ENCODE data around the gene ZNF780A. TPM values are rescaled to one million over a fixed set of nuclear protein-coding genes. Genes with fewer than 3 reads are reported as not detected.

ZNF780A gene
- total and polyA plus RNA-seq, 5 donors from 2014 or later = 10.4 to 19.1 (median 11.7) TPM

DNA sequence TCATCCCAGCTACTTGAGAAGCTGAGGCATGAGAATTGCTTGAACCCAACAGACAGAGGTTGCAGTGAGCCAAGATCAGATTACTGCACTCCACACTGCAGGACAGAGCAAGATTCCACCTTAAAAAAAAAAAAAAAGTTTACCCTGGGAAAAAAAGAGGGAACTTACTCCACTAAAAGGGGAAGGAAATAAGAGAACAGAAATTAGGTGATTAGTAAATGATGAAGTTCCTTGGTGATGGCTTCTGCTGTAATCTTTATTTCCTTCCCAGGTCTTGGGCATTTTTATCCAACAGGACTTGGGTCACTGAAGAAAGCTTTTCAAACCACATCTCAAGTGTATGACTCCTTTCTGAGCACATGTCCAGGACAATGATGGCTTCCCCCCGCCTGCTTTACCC, 9.3 kb downstream of the ZNF780A start:
- Mint-ChIP-seq H3K4me3 (no peak overlapping the region), H3K27ac (no peak overlapping the region), H3K4me1 (peaks cover 7 to 26% (median 9%) of the 10 kb centered on the region in 4 donors), H3K27me3 (no peaks in the 10 kb centered on the region), H3K9me3 (peaks cover 5 to 41% (median 16%) of the 10 kb centered on the region in 7 donors), H3K36me3 (peaks cover 79% of the 10 kb centered on the region)
- DNase-seq = no peak
- peaks cover 25 to 30% of the 10 kb centered on the region in 2 experiments for H3K9me3 ChIP-seq (ENCODE audit: control insufficient read depth in 2 of 2, low read length in 2 of 2)
- no peak overlapping the region for H3K4me3 ChIP-seq (ENCODE audit: low read depth, low read length)
- H3K27me3 ChIP-seq (ENCODE audit: control insufficient read depth, insufficient read depth, low read length) = no peaks in the 10 kb centered on the region
- peaks cover 84% of the 10 kb centered on the region for H3K36me3 ChIP-seq (ENCODE audit: control insufficient read depth, insufficient read depth, low read length)
- H3K27ac ChIP-seq (ENCODE audit: insufficient read depth, low read length, poor library complexity, severe bottlenecking) = no peak overlapping the region
- no peaks in the 10 kb centered on the region for H3K4me1 ChIP-seq (ENCODE audit: control insufficient read depth, insufficient read depth, low read length, poor library complexity, severe bottlenecking)
- ATAC-seq (ENCODE audit: low read depth in 2 of 2) = no peak

DNA sequence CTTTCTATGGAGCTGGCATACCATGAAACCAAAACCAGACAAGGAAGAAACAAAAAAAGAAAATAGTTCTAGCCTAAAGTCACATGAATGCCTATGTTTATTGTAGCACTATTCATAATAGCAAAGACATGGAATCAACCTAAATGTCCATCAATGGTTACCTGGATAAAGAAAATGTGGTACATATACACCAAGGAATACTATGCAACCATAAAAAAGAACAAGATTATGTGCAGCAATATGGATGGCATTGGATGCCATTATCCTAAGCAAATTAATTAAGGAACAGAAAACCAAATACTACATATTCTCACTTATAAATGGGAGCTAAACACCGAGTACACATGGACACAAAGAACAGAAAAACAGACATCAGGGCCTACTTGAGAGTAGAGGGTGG, 10.5 kb downstream of the ZNF780A start:
- H3K9me3 Mint-ChIP-seq = peaks cover 5 to 52% (median 16%) of the 10 kb centered on the region in 7 donors
- Histone ChIP-seq H3K4me3 (ENCODE audit: low read depth, low read length) (no peak overlapping the region), H3K27ac (ENCODE audit: insufficient read depth, low read length, poor library complexity, severe bottlenecking) (no peak overlapping the region), H3K36me3 (ENCODE audit: control insufficient read depth, insufficient read depth, low read length) (peaks cover 95% of the 10 kb centered on the region), H3K9me3 (ENCODE audit: control insufficient read depth in 2 of 2, low read length in 2 of 2) (peaks cover 35 to 40% of the 10 kb centered on the region in 2 experiments), H3K4me1 (ENCODE audit: control insufficient read depth, insufficient read depth, low read length, poor library complexity, severe bottlenecking) (no peaks in the 10 kb centered on the region), H3K27me3 (ENCODE audit: control insufficient read depth, insufficient read depth, low read length) (no peaks in the 10 kb centered on the region)
- H3K36me3 Mint-ChIP-seq = peaks cover 90% of the 10 kb centered on the region
- H3K27ac Mint-ChIP-seq = no peak overlapping the region
- DNase-seq (no peak), ATAC-seq (ENCODE audit: low read depth in 2 of 2) (no peak)
- H3K27me3 Mint-ChIP-seq = no peaks in the 10 kb centered on the region
- H3K4me3 Mint-ChIP-seq = no peak overlapping the region
- H3K4me1 Mint-ChIP-seq = peaks cover 7 to 26% (median 8%) of the 10 kb centered on the region in 4 donors

DNA sequence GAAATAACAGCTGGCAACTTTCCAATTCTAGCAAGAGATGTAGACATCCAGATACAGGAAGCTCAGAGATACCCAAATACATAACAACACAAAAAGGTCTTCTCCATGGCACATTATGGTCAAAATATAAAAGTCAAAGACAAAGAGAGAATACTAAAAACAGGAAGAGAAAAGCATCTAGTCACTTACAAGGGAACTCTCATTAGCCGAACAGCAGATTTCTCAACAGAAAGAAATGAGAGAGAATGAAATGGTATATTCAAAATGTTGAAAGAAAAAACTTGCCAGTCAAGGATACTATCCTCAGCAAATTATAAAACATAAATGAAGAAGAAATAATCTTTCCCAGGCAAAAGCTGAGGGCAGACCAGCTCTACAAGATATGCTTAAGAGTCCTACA, 12.4 kb downstream of the ZNF780A start:
- H3K9me3 Mint-ChIP-seq = peaks cover 5 to 68% (median 25%) of the 10 kb centered on the region in 7 donors
- H3K9me3 ChIP-seq (ENCODE audit: control insufficient read depth in 2 of 2, low read length in 2 of 2) = peaks cover 52 to 59% of the 10 kb centered on the region in 2 experiments
- no peaks in the 10 kb centered on the region for H3K27me3 Mint-ChIP-seq
- peaks cover 0 to 20% (median 6%) of the 10 kb centered on the region in 4 donors for H3K4me1 Mint-ChIP-seq
- DNase-seq = no peak
- H3K36me3 ChIP-seq (ENCODE audit: control insufficient read depth, insufficient read depth, low read length) = peaks cover 95% of the 10 kb centered on the region
- ATAC-seq (ENCODE audit: low read depth in 2 of 2) = no peak
- H3K4me3 ChIP-seq (ENCODE audit: low read depth, low read length) = no peak overlapping the region
- no peak overlapping the region for H3K27ac Mint-ChIP-seq
- no peak overlapping the region for H3K27ac ChIP-seq (ENCODE audit: insufficient read depth, low read length, poor library complexity, severe bottlenecking)
- peaks cover 96% of the 10 kb centered on the region for H3K36me3 Mint-ChIP-seq
- no peaks in the 10 kb centered on the region for H3K4me1 ChIP-seq (ENCODE audit: control insufficient read depth, insufficient read depth, low read length, poor library complexity, severe bottlenecking)
- no peak overlapping the region for H3K4me3 Mint-ChIP-seq
- H3K27me3 ChIP-seq (ENCODE audit: control insufficient read depth, insufficient read depth, low read length) = no peaks in the 10 kb centered on the region

DNA sequence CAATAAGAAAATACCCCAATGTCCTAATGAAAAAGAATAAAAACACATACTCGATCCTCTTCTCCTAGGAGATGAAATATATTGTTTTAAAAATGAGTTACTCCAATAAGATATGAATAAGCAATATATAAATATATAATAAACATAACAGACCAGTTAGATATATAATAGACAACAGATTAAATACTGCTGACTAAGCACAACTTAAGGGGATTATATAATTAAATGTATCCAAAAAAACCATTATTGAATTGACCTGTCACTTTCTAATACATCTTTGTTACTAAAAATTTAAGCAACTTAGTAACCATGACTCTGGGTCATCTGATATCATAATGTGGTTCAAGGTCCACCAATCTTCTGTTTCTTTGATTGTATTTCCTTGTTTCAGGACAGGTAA, 20.7 kb downstream of the ZNF780A start:
- DNase-seq = no peak
- Histone ChIP-seq H3K27ac (ENCODE audit: insufficient read depth, low read length, poor library complexity, severe bottlenecking) (no peak overlapping the region), H3K27me3 (ENCODE audit: control insufficient read depth, insufficient read depth, low read length) (no peaks in the 10 kb centered on the region), H3K9me3 (ENCODE audit: control insufficient read depth in 2 of 2, low read length in 2 of 2) (peaks cover 29 to 32% of the 10 kb centered on the region in 2 experiments), H3K4me3 (ENCODE audit: low read depth, low read length) (no peak overlapping the region), H3K4me1 (ENCODE audit: control insufficient read depth, insufficient read depth, low read length, poor library complexity, severe bottlenecking) (no peaks in the 10 kb centered on the region), H3K36me3 (ENCODE audit: control insufficient read depth, insufficient read depth, low read length) (peaks cover 13% of the 10 kb centered on the region)
- Mint-ChIP-seq H3K4me1 (peaks cover 0 to 6% (median 0%) of the 10 kb centered on the region in 4 donors), H3K27ac (no peak overlapping the region), H3K27me3 (peaks cover 5% of the 10 kb centered on the region), H3K36me3 (peaks cover 31% of the 10 kb centered on the region), H3K9me3 (peaks cover 0 to 48% (median 11%) of the 10 kb centered on the region in 7 donors), H3K4me3 (no peak overlapping the region)
- no peak for ATAC-seq (ENCODE audit: low read depth in 2 of 2)

DNA sequence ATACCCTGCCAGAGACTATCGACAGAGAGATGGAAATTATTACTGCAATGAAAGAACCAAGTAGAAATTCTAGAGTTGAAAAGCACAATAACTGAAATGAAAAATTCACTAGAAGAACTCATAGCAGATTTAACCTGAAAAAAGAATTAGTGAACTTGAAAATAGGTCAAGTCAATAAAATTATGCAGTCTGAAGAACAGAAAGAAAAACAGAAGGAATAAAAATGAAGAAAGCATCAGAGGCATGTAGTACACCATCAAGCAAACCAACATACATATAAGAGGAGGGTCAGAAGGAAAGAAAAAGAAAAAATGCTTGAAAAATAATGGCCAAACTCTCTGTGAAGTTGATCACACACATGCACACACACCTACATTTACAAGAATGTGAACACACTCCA, 31.1 kb downstream of the ZNF780A start:
- ATAC-seq (ENCODE audit: low read depth in 2 of 2) (no peak), DNase-seq (no peak)
- peaks cover 5% of the 10 kb centered on the region for H3K27me3 ChIP-seq (ENCODE audit: control insufficient read depth, insufficient read depth, low read length)
- Mint-ChIP-seq H3K9me3 (peaks cover 1 to 29% (median 17%) of the 10 kb centered on the region in 7 donors), H3K4me1 (peaks cover 15 to 24% (median 23%) of the 10 kb centered on the region in 4 donors), H3K36me3 (peaks cover under 1% of the 10 kb centered on the region), H3K4me3 (peak overlapping the region in 1 of 4 donors; percentile 65), H3K27me3 (peaks cover 34% of the 10 kb centered on the region), H3K27ac (no peak overlapping the region)
- H3K9me3 ChIP-seq (ENCODE audit: control insufficient read depth in 2 of 2, low read length in 2 of 2) = peaks cover 29 to 36% of the 10 kb centered on the region in 2 experiments
- H3K4me1 ChIP-seq (ENCODE audit: control insufficient read depth, insufficient read depth, low read length, poor library complexity, severe bottlenecking) = peaks cover 22% of the 10 kb centered on the region
- no peak overlapping the region for H3K4me3 ChIP-seq (ENCODE audit: low read depth, low read length)
- no peak overlapping the region for H3K27ac ChIP-seq (ENCODE audit: insufficient read depth, low read length, poor library complexity, severe bottlenecking)
- no peaks in the 10 kb centered on the region for H3K36me3 ChIP-seq (ENCODE audit: control insufficient read depth, insufficient read depth, low read length)

DNA sequence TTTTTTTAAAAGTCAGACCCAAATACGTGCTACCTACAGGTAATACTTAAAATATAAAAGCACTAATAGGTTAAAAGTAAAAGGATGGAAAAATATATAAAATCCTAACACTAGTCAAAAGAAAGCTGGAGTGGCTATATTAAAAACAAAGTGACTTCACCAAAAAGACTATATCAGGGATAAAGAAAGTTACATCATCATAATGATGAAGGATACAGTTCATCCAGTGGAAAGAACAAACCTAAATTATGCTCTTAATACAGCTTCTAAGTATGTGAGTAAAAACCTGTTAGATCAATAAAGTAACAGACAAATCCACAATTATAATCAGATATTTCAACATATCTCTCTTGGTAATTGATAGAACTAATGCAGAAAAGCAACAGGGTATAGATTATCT, 33.6 kb downstream of the ZNF780A start:
- Mint-ChIP-seq H3K27me3 (peaks cover 27% of the 10 kb centered on the region), H3K4me3 (peak overlapping the region; percentile 97 to 100 (median 100)), H3K36me3 (peaks cover 13% of the 10 kb centered on the region), H3K4me1 (peaks cover 32 to 48% (median 44%) of the 10 kb centered on the region in 4 donors), H3K27ac (no peak overlapping the region), H3K9me3 (peaks cover 4 to 29% (median 15%) of the 10 kb centered on the region in 7 donors)
- Histone ChIP-seq H3K9me3 (ENCODE audit: control insufficient read depth in 2 of 2, low read length in 2 of 2) (peaks cover 21 to 28% of the 10 kb centered on the region in 2 experiments), H3K27ac (ENCODE audit: insufficient read depth, low read length, poor library complexity, severe bottlenecking) (no peak overlapping the region), H3K27me3 (ENCODE audit: control insufficient read depth, insufficient read depth, low read length) (peaks cover 5% of the 10 kb centered on the region), H3K36me3 (ENCODE audit: control insufficient read depth, insufficient read depth, low read length) (no peaks in the 10 kb centered on the region), H3K4me1 (ENCODE audit: control insufficient read depth, insufficient read depth, low read length, poor library complexity, severe bottlenecking) (peaks cover 29% of the 10 kb centered on the region), H3K4me3 (ENCODE audit: low read depth, low read length) (peak overlapping the region; percentile 91)
- ATAC-seq (ENCODE audit: low read depth in 2 of 2) = no peak
- DNase-seq = no peak

DNA sequence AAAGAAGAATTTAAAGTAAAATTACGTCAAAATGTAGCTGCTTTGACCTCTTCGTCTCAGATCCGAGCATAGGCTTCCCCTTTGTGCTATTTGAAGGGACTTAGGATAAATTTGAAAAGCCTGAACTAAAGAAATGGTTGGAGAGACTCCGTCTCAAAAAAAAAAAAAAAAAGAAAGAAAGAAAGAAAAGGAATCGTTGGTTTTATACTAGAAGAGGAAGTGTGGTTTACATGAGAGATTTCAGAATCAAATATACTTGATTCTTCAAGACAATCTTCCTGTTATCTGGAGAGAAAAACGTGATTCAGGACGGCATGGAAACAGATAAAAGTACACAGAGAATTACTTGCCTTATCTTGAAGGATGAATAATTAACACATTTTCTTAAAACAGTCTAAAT, 34.2 kb downstream of the ZNF780A start:
- H3K9me3 ChIP-seq (ENCODE audit: control insufficient read depth in 2 of 2, low read length in 2 of 2) = peaks cover 15 to 23% of the 10 kb centered on the region in 2 experiments
- no peaks in the 10 kb centered on the region for H3K36me3 ChIP-seq (ENCODE audit: control insufficient read depth, insufficient read depth, low read length)
- Mint-ChIP-seq H3K27ac (peak overlapping the region; percentile 40 to 99 (median 99)), H3K4me3 (peak overlapping the region; percentile 97 to 100 (median 100)), H3K9me3 (peaks cover 3 to 29% (median 15%) of the 10 kb centered on the region in 7 donors), H3K27me3 (peaks cover 27% of the 10 kb centered on the region), H3K36me3 (peaks cover 18% of the 10 kb centered on the region), H3K4me1 (peaks cover 36 to 54% (median 47%) of the 10 kb centered on the region in 4 donors)
- ATAC-seq (ENCODE audit: low read depth in 2 of 2) = no peak
- H3K27ac ChIP-seq (ENCODE audit: insufficient read depth, low read length, poor library complexity, severe bottlenecking) = peak overlapping the region; percentile 69
- peaks cover 29% of the 10 kb centered on the region for H3K4me1 ChIP-seq (ENCODE audit: control insufficient read depth, insufficient read depth, low read length, poor library complexity, severe bottlenecking)
- no peak for DNase-seq
- peaks cover 3% of the 10 kb centered on the region for H3K27me3 ChIP-seq (ENCODE audit: control insufficient read depth, insufficient read depth, low read length)
- peak overlapping the region; percentile 91 for H3K4me3 ChIP-seq (ENCODE audit: low read depth, low read length)
